Heart right ventricle (tissue), 16 donors: ENCODE measurements around the gene FOXO3. TPM values are rescaled to one million over a fixed set of nuclear protein-coding genes. Genes with fewer than 3 reads are reported as not detected.

Experiments used
- ATAC-seq, 8 donors: fragments of 200-7000 bp; cut with Tn5 transposase; one replicate each; pipeline ENCODE4 v1.9.1; 2020; ENCODE audit warnings: mild to moderate bottlenecking in 8 of 8, moderate library complexity in 8 of 8, moderate number of reproducible peaks in 1 of 8
- DNase-seq, 2 donors: peaks; one replicate each; pipeline ENCODE4 v3.0.0-alpha.2; 2020
- H3K27ac ChIP-seq, 10 donors: fragments of 200-600 bp; sonication (generic) in 2 of 10; one replicate each; pipeline versions ENCODE4 v1.5.0 to v1.8.0; 2020 to 2022; ENCODE audit warnings: mild to moderate bottlenecking in 3 of 10
- H3K27me3 ChIP-seq, 7 donors: fragments of 200-600 bp; one replicate each; pipeline ENCODE4 v1.8.0; 2021 to 2022; ENCODE audit warnings: mild to moderate bottlenecking in 2 of 7
- H3K36me3 ChIP-seq, 9 donors: fragments of 200-600 bp; sonication (generic) in 1 of 9; one replicate each; pipeline versions ENCODE4 v1.5.0 to v1.8.0; 2020 to 2022; ENCODE audit warnings: mild to moderate bottlenecking in 2 of 9
- H3K4me1 ChIP-seq, 9 donors: fragments of 200-600 bp; sonication (generic) in 1 of 9; one replicate each; pipeline versions ENCODE4 v1.5.0 to v1.8.0; 2020 to 2022; ENCODE audit warnings: mild to moderate bottlenecking in 4 of 9
- H3K4me3 ChIP-seq, 10 donors: fragments of 200-600 bp; sonication (generic) in 2 of 10; one replicate each; pipeline versions ENCODE4 v1.5.0 to v1.8.0; 2020 to 2022; ENCODE audit warnings: mild to moderate bottlenecking in 7 of 10, moderate library complexity in 2 of 10
- H3K9me3 ChIP-seq, 11 donors: fragments of 200-600 bp in 10 of 11; sonication (generic) in 2 of 11; one replicate each; pipeline versions ENCODE4 v1.5.0 to v1.8.0; 2013 to 2022; ENCODE audit warnings: mild to moderate bottlenecking in 2 of 11, control low read depth in 1 of 11, moderate library complexity in 1 of 11
- WGBS, 2 donors: extraction: QIAGEN DNeasy Blood & Tissue Kit; methylation state at CpG; one replicate each; pipeline ENCODE4 v1.1.7; 2013; ENCODE audit warnings: inconsistent platforms in 1 of 2; 5-methylcytosine and 5-hydroxymethylcytosine counted together
- intact Hi-C, 10 donors: fragments of 100-400 bp; cut with DNase I; formaldehyde crosslinking; loops; one replicate each; pipeline versions ENCODE4 v1.11.1 to v1.14.2; 2022
- polyA plus RNA-seq, 2 donors: library from polyadenylated mRNA; stranded (reverse); fragments of 200-250 nt; gene quantifications; one replicate each; pipeline ENCODE4 v1.2.3, GENCODE V29; 2013
- total RNA-seq, 10 donors: library from RNA; stranded (reverse); fragmentation: NEBNext Ultra II Directional in 3 of 10; extraction: Animal tissue kit (Norgen Biotek cat#: 25700) in 3 of 10; gene quantifications; one replicate each; pipeline versions ENCODE4 v1.2.1 to v1.2.4, GENCODE V29; 2021 to 2023
- TF ChIP-seq, protein P1 (sequence below), 9 donors: fragments of 200-600 bp; sonication (generic) in 2 of 9; IDR thresholded peaks; one replicate each; pipeline versions ENCODE4 v1.5.0 to v1.8.0; 2021 to 2022; ENCODE audit warnings: antibody characterized with exemption in 9 of 9, mild to moderate bottlenecking in 5 of 9, moderate library complexity in 1 of 9
- donor health status: Arrhythmogenic right ventricular cardiomyopathy.
- donor health status: ischemic (EF 13 %, LVEDD 7.1; RV severe dilation, severe dysfunction).
- donor health status: healthy with polysubstance abuse.
- donor health status: DM: no; HTN: yes; CAD: no.
- donor health status: DM: no; HTN: no; CAD: no.
- donor health status: ischemic (EF 25% LVEDD 6.9; RV normal size, moderate dysfunction).
- donor health status: ischemic (EF 25% LVEDD 5.7; RV mildly dilated, moderate dysfunction).
- donor health status: healthy.
- donor health status: DM: yes; HTN: yes; CAD: no.
- donor health status: Ischemic cardiomyopathy.
- donor health status: ischemic (EF 35%, LVEDD 5.7; RV mildly dilated, moderate dysfunction).
- donor health status: nonischemic (EF 11% LVEDD 7.7; RV severe dilation, severe dysfunction).
- donor health status: DM: yes; HTN: yes; CAD: no.
- donor health status: PGD.
- donor health status: ischemic (EF 29% LVEDD 5.4; RV normal size, mild dysfunction).
- donor health status: nonischemic (EF 23%, LVEDD 6.1; RV moderate dilation, normal function).

Gene FOXO3
- total and polyA plus RNA-seq, 12 donors = 16.8 to 52.6 (median 37.0) TPM

DNA sequence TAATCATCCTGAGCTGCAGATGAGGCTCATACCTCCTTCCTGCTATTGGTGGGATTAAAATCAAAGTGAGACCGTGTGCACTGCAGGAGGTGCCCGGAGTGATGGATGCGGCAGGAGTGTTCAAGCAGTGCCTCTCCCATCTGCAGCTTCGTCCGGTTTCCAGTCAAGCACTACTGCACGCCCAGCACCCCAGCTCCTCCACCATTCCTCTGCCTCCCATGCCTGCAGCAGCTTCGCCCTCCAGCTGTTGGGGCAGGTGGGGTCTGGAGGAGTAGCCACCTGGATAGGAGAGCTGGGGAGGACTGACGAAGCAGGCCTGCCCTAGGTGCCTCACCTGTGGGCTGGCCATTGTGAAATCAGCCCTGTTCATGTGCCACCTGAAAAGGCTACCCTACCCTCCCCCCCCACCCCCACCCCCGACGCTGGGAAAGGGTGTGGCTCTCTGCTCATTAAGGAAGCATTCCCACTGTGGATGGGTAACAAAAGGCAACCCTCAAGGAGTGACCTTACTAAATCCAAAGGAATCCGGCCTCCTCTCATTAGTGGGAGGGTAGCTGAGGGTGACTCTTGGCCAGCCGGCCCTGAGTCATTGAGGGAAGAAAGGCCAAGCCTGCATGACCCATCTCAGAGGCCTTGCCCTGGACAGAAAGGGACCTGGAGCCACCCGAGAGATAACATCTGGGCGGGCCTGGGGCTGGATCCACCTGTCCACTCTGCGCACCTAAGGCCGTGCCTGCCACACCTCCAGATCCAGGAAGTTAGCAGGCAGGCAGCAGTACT lies 171.6 kb downstream of the FOXO3 start:
- H3K27ac ChIP-seq = no peak overlapping the region
- TF ChIP-seq, protein P1, sequence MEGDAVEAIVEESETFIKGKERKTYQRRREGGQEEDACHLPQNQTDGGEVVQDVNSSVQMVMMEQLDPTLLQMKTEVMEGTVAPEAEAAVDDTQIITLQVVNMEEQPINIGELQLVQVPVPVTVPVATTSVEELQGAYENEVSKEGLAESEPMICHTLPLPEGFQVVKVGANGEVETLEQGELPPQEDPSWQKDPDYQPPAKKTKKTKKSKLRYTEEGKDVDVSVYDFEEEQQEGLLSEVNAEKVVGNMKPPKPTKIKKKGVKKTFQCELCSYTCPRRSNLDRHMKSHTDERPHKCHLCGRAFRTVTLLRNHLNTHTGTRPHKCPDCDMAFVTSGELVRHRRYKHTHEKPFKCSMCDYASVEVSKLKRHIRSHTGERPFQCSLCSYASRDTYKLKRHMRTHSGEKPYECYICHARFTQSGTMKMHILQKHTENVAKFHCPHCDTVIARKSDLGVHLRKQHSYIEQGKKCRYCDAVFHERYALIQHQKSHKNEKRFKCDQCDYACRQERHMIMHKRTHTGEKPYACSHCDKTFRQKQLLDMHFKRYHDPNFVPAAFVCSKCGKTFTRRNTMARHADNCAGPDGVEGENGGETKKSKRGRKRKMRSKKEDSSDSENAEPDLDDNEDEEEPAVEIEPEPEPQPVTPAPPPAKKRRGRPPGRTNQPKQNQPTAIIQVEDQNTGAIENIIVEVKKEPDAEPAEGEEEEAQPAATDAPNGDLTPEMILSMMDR (IDR thresholded peaks at IDR 0.05) = no peak
- H3K4me3 ChIP-seq = no peak overlapping the region
- intact Hi-C loops = no loop called here
- peak in 3 of 8 donors; percentile 14 to 34 (median 18) for ATAC-seq
- no peaks in the 10 kb centered on the region for H3K9me3 ChIP-seq
- H3K27me3 ChIP-seq = no peaks in the 10 kb centered on the region
- no peaks in the 10 kb centered on the region for H3K36me3 ChIP-seq
- 85 to 88% methylated on average over 16 of the region's 16 CpGs for WGBS, 2 donors
- DNase-seq = no peak
- H3K4me1 ChIP-seq = peaks cover 0 to 15% (median 0%) of the 10 kb centered on the region in 9 donors

DNA sequence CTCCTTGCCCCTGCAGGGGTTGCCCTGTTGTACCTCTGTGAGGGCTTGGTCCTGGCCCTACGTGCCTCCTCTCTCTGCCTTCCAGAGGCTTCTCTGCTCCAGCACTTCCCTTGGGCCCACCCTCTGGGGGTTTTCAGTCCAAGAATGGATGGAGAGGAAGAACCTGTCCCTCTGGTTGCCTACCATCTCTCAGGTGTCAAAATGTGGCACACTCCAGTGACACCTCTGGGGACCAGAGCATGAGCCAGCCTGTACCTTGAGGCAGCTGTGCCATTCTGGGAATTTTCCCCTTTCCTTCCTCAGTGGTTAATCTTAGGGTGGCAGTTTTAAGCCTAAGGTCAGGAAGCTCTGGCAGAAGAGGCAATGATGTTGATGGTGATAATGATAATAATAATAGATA lies 172.3 kb downstream of the FOXO3 start:
- H3K36me3 ChIP-seq = no peaks in the 10 kb centered on the region
- H3K27me3 ChIP-seq = no peaks in the 10 kb centered on the region
- TF ChIP-seq, protein P1 (IDR thresholded peaks at IDR 0.05) = no peak
- peaks cover 0 to 18% (median under 1%) of the 10 kb centered on the region in 9 donors for H3K4me1 ChIP-seq
- intact Hi-C loops = no loop called here
- H3K9me3 ChIP-seq = no peaks in the 10 kb centered on the region
- 97 to 100% methylated on average over 1 of the region's 1 CpG for WGBS, 2 donors
- DNase-seq (no peak), ATAC-seq (peak in 2 of 8 donors; percentile 11 to 21)
- no peak overlapping the region for H3K27ac ChIP-seq
- H3K4me3 ChIP-seq = no peak overlapping the region

DNA sequence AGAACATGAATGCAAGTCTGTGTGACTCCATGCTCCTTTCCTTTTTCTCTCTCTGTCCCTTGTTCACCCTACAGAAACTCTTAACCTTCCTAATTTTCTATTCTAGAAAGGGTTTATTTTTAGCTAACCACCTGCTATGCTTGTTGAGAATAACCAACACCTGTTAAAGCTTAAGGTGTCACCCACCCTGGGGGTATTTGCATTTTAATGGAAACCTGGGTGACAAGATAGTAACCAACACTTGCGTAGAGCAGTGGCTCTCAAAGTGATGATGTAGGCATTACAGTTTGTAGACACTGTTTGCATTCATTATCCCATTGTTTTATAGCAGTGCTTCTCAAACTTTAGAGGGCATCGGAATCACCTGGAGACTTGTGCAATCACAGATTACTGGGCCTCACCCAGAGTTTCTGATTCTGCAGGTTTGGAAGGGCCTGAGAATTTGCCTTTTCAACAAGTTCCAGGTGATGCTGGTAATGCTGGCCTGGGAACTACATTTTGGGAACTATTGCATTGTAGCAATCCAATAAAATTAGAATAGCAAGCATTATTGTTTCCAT lies 173.1 kb downstream of the FOXO3 start:
- TF ChIP-seq, protein P1 (IDR thresholded peaks at IDR 0.05) = no peak
- Histone ChIP-seq H3K27me3 (no peaks in the 10 kb centered on the region), H3K4me1 (peaks cover 0 to 25% (median 6%) of the 10 kb centered on the region in 9 donors), H3K9me3 (no peaks in the 10 kb centered on the region), H3K4me3 (no peak overlapping the region), H3K27ac (no peak overlapping the region), H3K36me3 (no peaks in the 10 kb centered on the region)
- ATAC-seq = no peak
- 97% methylated on average over 2 of the region's 2 CpGs for WGBS, 2 donors
- no peak for DNase-seq
- intact Hi-C loops = no loop called here
